ENCODE data around the gene PDE1A. TPM values are rescaled to one million over a fixed set of nuclear protein-coding genes. Genes with fewer than 3 reads are reported as not detected.

Gene PDE1A
- total RNA-seq, 1 donor from 2014 or later, result 17.3 TPM

GRCh38 chr2:182186132-182186735 lies 240.6 kb downstream of the PDE1A start:
- peak overlapping the region; percentile 37 for H3K27ac ChIP-seq (replicated peaks)
- peaks cover 14% of the 10 kb centered on the region for H3K36me3 ChIP-seq
- no peak overlapping the region for H3K4me3 ChIP-seq
- no peak for DNase-seq
- peaks cover 24% of the 10 kb centered on the region for H3K9me3 ChIP-seq (replicated peaks)
- TF ChIP-seq CTCF (IDR thresholded peaks at IDR 0.05; ENCODE audit: borderline replicate concordance), result peak; percentile 84
- H3K4me1 ChIP-seq, result peaks cover 12% of the 10 kb centered on the region
- intact Hi-C loops (cut with micrococcal nuclease), result loop anchor here (2.0 kb wide), 1 partner anchor 463 kb away; no protein-coding TSS in a partner anchor
- H3K27me3 ChIP-seq (ENCODE audit: low read depth), result no peaks in the 10 kb centered on the region

GRCh38 chr2:182182436-182182835 lies 244.4 kb downstream of the PDE1A start:
- TF ChIP-seq CTCF (IDR thresholded peaks at IDR 0.05; ENCODE audit: borderline replicate concordance), result no peak
- peaks cover 17% of the 10 kb centered on the region for H3K36me3 ChIP-seq
- peaks cover 24% of the 10 kb centered on the region for H3K9me3 ChIP-seq (replicated peaks)
- no peak for DNase-seq
- H3K4me3 ChIP-seq, result no peak overlapping the region
- intact Hi-C loops (cut with micrococcal nuclease), result no loop called here
- no peaks in the 10 kb centered on the region for H3K27me3 ChIP-seq (ENCODE audit: low read depth)
- peaks cover 12% of the 10 kb centered on the region for H3K4me1 ChIP-seq
- no peak overlapping the region for H3K27ac ChIP-seq (replicated peaks)

GRCh38 chr2:182181381-182181780 lies 245.5 kb downstream of the PDE1A start:
- Histone ChIP-seq H3K27me3 (ENCODE audit: low read depth) (no peaks in the 10 kb centered on the region), H3K4me1 (peaks cover 2% of the 10 kb centered on the region), H3K27ac (replicated peaks) (no peak overlapping the region), H3K36me3 (peaks cover 17% of the 10 kb centered on the region), H3K4me3 (no peak overlapping the region), H3K9me3 (replicated peaks) (peaks cover 24% of the 10 kb centered on the region)
- no peak for TF ChIP-seq CTCF (IDR thresholded peaks at IDR 0.05; ENCODE audit: borderline replicate concordance)
- intact Hi-C loops (cut with micrococcal nuclease), result no loop called here
- no peak for DNase-seq

GRCh38 chr2:182179176-182179575 lies 247.7 kb downstream of the PDE1A start:
- DNase-seq, result no peak
- intact Hi-C loops (cut with micrococcal nuclease), result no loop called here
- Histone ChIP-seq H3K4me3 (no peak overlapping the region), H3K27ac (replicated peaks) (no peak overlapping the region), H3K4me1 (no peaks in the 10 kb centered on the region), H3K36me3 (peaks cover 17% of the 10 kb centered on the region), H3K9me3 (replicated peaks) (peaks cover 17% of the 10 kb centered on the region), H3K27me3 (ENCODE audit: low read depth) (no peaks in the 10 kb centered on the region)
- no peak for TF ChIP-seq CTCF (IDR thresholded peaks at IDR 0.05; ENCODE audit: borderline replicate concordance)

GRCh38 chr2:182173944-182174622 lies 252.8 kb downstream of the PDE1A start:
- no peaks in the 10 kb centered on the region for H3K4me1 ChIP-seq
- intact Hi-C loops (cut with micrococcal nuclease), result no loop called here
- no peaks in the 10 kb centered on the region for H3K27me3 ChIP-seq (ENCODE audit: low read depth)
- no peaks in the 10 kb centered on the region for H3K9me3 ChIP-seq (replicated peaks)
- no peak overlapping the region for H3K4me3 ChIP-seq
- no peak for TF ChIP-seq CTCF (IDR thresholded peaks at IDR 0.05; ENCODE audit: borderline replicate concordance)
- H3K36me3 ChIP-seq, result no peaks in the 10 kb centered on the region
- no peak for DNase-seq
- no peak overlapping the region for H3K27ac ChIP-seq (replicated peaks)

Data from left ventricle myocardium inferior (tissue), 1 donor.